Neural cell (in vitro differentiated cells): ENCODE measurements around the gene KCND2.
"Not testable (repeated sequence)": the region's sequence is repeated elsewhere in the genome, so short reads cannot be mapped to it uniquely, and the experiment has no call there.

ENCODE experiments used
- CTCF ChIP-seq: fragments of 450-650 bp; IDR thresholded peaks from 2 replicates; pipeline ENCODE4 v1.5.1; 2014; ENCODE audit warnings: antibody characterized with exemption, mild to moderate bottlenecking, moderate library complexity; ENCODE audit not compliant: poor library complexity, severe bottlenecking
- EP300 ChIP-seq: fragments of 450-650 bp; conservative IDR thresholded peaks from 2 replicates; pipeline ENCODE4 v1.6.1; 2014; ENCODE audit warnings: antibody characterized with exemption, mild to moderate bottlenecking, moderate library complexity; ENCODE audit not compliant: poor library complexity, severe bottlenecking
- EZH2 ChIP-seq: fragments of 200-600, 300-800 bp; shearing (Covaris generic), sonication (generic); IDR thresholded peaks from 2 replicates; pipeline ENCODE4 v1.6.1; 2014; ENCODE audit warnings: antibody characterized with exemption, low read length, borderline replicate concordance, mild to moderate bottlenecking; ENCODE audit not compliant: insufficient read depth, poor library complexity, severe bottlenecking
- MXI1 ChIP-seq: fragments of 450-650 bp; conservative IDR thresholded peaks from 2 replicates; pipeline ENCODE4 v1.6.1; 2014; ENCODE audit warnings: antibody characterized with exemption, mild to moderate bottlenecking; ENCODE audit not compliant: poor library complexity, severe bottlenecking
- POLR2AphosphoS5 ChIP-seq: IDR thresholded peaks from 2 replicates; pipeline ENCODE4 v1.6.1; 2012
- REST ChIP-seq: IDR thresholded peaks from 2 replicates; pipeline ENCODE4 v1.6.1; 2012; ENCODE audit warnings: borderline replicate concordance
- TAF1 ChIP-seq: IDR thresholded peaks from 2 replicates; pipeline ENCODE4 v1.6.1; 2012; ENCODE audit warnings: low read depth

- not testable (repeated sequence) for TF ChIP-seq CTCF, POLR2AphosphoS5, EZH2, REST, EP300, MXI1, TAF1
Observed at GRCh38 chr7:120702408-120702807, 429.4 kb downstream of the KCND2 start.
